ENCODE data around the gene MBTD1.
"Not testable (repeated sequence)": the region's sequence is repeated elsewhere in the genome, so short reads cannot be mapped to it uniquely, and the experiment has no call there.

The MBTD1 gene

GRCh38 chr17:51259564-51260236 is at the start of gene MBTD1:
Gene MBTD1 (minus strand): TSS chr17:51260049. CDS start chr17:51225161, 34,888 bp downstream.
- H3K36me3 ChIP-seq (ENCODE audit: control insufficient read depth, insufficient read depth, low read length): peaks cover 3% of the 10 kb centered on the region; the same call in 1 of the 2 replicates

DNA sequence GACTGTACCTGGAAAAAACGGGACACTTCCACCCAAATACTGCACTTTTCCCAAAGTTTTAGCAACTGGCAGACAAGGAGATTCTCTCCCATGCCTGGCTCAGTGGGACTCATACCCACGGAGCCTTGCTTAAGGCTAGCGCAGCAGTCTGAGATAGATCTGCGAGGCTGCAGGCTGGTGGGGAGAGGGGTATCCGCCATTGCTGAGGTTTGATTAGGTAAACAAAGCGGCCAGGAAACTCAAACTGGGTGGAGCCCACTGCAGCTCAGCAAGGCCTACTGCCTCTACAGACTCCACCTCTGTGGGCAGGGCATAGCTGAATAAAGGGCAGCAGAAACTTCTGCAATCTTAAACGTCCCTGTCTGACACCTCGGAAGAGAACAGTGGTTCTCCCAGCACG is 45.3 kb upstream of the MBTD1 start:
- DNase-seq (ENCODE audit: low read depth, low spot score): no peak
- Histone ChIP-seq H3K4me3 (ENCODE audit: low read length) (no peak overlapping the region), H3K27me3 (ENCODE audit: control insufficient read depth, insufficient read depth, low read length) (no peaks in the 10 kb centered on the region), H3K4me1 (ENCODE audit: control insufficient read depth, insufficient read depth, low read length) (no peaks in the 10 kb centered on the region), H3K27ac (ENCODE audit: low read length) (no peak overlapping the region), H3K9me3 (ENCODE audit: control insufficient read depth, insufficient read depth, low read length) (no peaks in the 10 kb centered on the region), H3K36me3 (ENCODE audit: control insufficient read depth, insufficient read depth, low read length) (no peaks in the 10 kb centered on the region)
- no CpG with 5 or more reads among the region's 9 CpGs for WGBS (ENCODE audit: insufficient coverage, insufficient read length)

More at GRCh38 chr17:51259564-51260236, at the start of gene MBTD1:
- peaks cover 2% of the 10 kb centered on the region; the same call in 1 of the 2 replicates for H3K4me1 ChIP-seq (ENCODE audit: control insufficient read depth, insufficient read depth, low read length)
- no peaks in the 10 kb centered on the region for H3K9me3 ChIP-seq (ENCODE audit: control insufficient read depth, insufficient read depth, low read length)
- H3K27me3 ChIP-seq (ENCODE audit: control insufficient read depth, insufficient read depth, low read length): no peaks in the 10 kb centered on the region
- peak; percentile 85 for DNase-seq (ENCODE audit: low read depth, low spot score)
- no CpG with 5 or more reads among the region's 42 CpGs for WGBS (ENCODE audit: insufficient coverage, insufficient read length)
- peak within 1 kb of the TSS; percentile 95 for H3K4me3 ChIP-seq (ENCODE audit: low read length)
- H3K27ac ChIP-seq (ENCODE audit: low read length): no peak within 1 kb of the TSS

DNA sequence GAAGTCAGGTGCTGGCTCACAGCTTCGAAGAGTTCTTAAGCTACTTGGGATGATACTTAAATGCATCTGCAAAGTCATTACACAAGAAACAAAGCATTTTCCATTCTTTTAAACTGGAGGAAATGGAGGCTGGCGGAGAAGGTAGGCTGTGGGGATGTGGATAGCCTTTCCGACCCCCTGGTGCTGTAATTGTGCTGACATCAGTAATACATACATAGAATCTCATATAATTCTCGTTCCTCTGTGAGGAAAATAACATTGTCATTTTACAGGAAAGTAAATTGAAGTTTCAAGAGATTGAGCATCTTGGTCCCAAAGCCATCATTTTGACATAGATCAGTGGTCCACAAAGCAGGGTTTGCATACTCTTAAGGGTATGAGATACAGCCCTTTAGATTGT is 40.0 kb upstream of the MBTD1 start:
- no peak for DNase-seq (ENCODE audit: low read depth, low spot score)
- H3K9me3 ChIP-seq (ENCODE audit: control insufficient read depth, insufficient read depth, low read length): no peaks in the 10 kb centered on the region
- H3K4me3 ChIP-seq (ENCODE audit: low read length): no peak overlapping the region
- H3K36me3 ChIP-seq (ENCODE audit: control insufficient read depth, insufficient read depth, low read length): peaks cover 4% of the 10 kb centered on the region; the same call in 1 of the 2 replicates
- no CpG with 5 or more reads among the region's 4 CpGs for WGBS (ENCODE audit: insufficient coverage, insufficient read length)
- no peak overlapping the region for H3K27ac ChIP-seq (ENCODE audit: low read length)
- H3K27me3 ChIP-seq (ENCODE audit: control insufficient read depth, insufficient read depth, low read length): no peaks in the 10 kb centered on the region
- peaks cover 2% of the 10 kb centered on the region; the same call in 1 of the 2 replicates for H3K4me1 ChIP-seq (ENCODE audit: control insufficient read depth, insufficient read depth, low read length)

GRCh38 chr17:51298508-51299371 is 38.9 kb upstream of the MBTD1 start:
- WGBS (ENCODE audit: insufficient coverage, insufficient read length): no CpG with 5 or more reads among the region's 10 CpGs
- DNase-seq (ENCODE audit: low read depth, low spot score): peak; percentile 50
- peaks cover 2% of the 10 kb centered on the region; the same call in 1 of the 2 replicates for H3K4me1 ChIP-seq (ENCODE audit: control insufficient read depth, insufficient read depth, low read length)
- no peak overlapping the region for H3K4me3 ChIP-seq (ENCODE audit: low read length)
- H3K9me3 ChIP-seq (ENCODE audit: control insufficient read depth, insufficient read depth, low read length): no peaks in the 10 kb centered on the region
- peaks cover 4% of the 10 kb centered on the region; the same call in 1 of the 2 replicates for H3K36me3 ChIP-seq (ENCODE audit: control insufficient read depth, insufficient read depth, low read length)
- no peaks in the 10 kb centered on the region for H3K27me3 ChIP-seq (ENCODE audit: control insufficient read depth, insufficient read depth, low read length)
- H3K27ac ChIP-seq (ENCODE audit: low read length): no peak overlapping the region

- not testable (repeated sequence) for H3K9me3 ChIP-seq (ENCODE audit: control insufficient read depth, insufficient read depth, low read length); H3K4me1 ChIP-seq (ENCODE audit: control insufficient read depth, insufficient read depth, low read length); H3K36me3 ChIP-seq (ENCODE audit: control insufficient read depth, insufficient read depth, low read length)
Measured at GRCh38 chr17:51294338-51294737, 34.5 kb upstream of the MBTD1 start.

GRCh38 chr17:51289696-51290111 is 29.9 kb upstream of the MBTD1 start:
- DNase-seq (ENCODE audit: low read depth, low spot score): no peak
- H3K27me3 ChIP-seq (ENCODE audit: control insufficient read depth, insufficient read depth, low read length): no peaks in the 10 kb centered on the region
- H3K9me3 ChIP-seq (ENCODE audit: control insufficient read depth, insufficient read depth, low read length): no peaks in the 10 kb centered on the region
- peaks cover 11% of the 10 kb centered on the region; the same call in 1 of the 2 replicates for H3K36me3 ChIP-seq (ENCODE audit: control insufficient read depth, insufficient read depth, low read length)
- no peak overlapping the region for H3K27ac ChIP-seq (ENCODE audit: low read length)
- H3K4me1 ChIP-seq (ENCODE audit: control insufficient read depth, insufficient read depth, low read length): no peaks in the 10 kb centered on the region
- WGBS (ENCODE audit: insufficient coverage, insufficient read length): no CpG with 5 or more reads among the region's 2 CpGs
- no peak overlapping the region for H3K4me3 ChIP-seq (ENCODE audit: low read length)

More at GRCh38 chr17:51294338-51294737, 34.5 kb upstream of the MBTD1 start:
- not testable (repeated sequence) for H3K4me3 ChIP-seq (ENCODE audit: low read length); H3K27me3 ChIP-seq (ENCODE audit: control insufficient read depth, insufficient read depth, low read length); H3K27ac ChIP-seq (ENCODE audit: low read length); DNase-seq (ENCODE audit: low read depth, low spot score)
- no CpG with 5 or more reads among the region's 2 CpGs for WGBS (ENCODE audit: insufficient coverage, insufficient read length)

- no peak overlapping the region for H3K4me3 ChIP-seq (ENCODE audit: low read length)
- H3K27ac ChIP-seq (ENCODE audit: low read length): no peak overlapping the region
- peaks cover 10% of the 10 kb centered on the region; the same call in 1 of the 2 replicates for H3K36me3 ChIP-seq (ENCODE audit: control insufficient read depth, insufficient read depth, low read length)
- no peak for DNase-seq (ENCODE audit: low read depth, low spot score)
- H3K9me3 ChIP-seq (ENCODE audit: control insufficient read depth, insufficient read depth, low read length): no peaks in the 10 kb centered on the region
- no CpG with 5 or more reads among the region's 1 CpG for WGBS (ENCODE audit: insufficient coverage, insufficient read length)
- H3K27me3 ChIP-seq (ENCODE audit: control insufficient read depth, insufficient read depth, low read length): no peaks in the 10 kb centered on the region; the same call in 1 of the 2 replicates
- no peaks in the 10 kb centered on the region for H3K4me1 ChIP-seq (ENCODE audit: control insufficient read depth, insufficient read depth, low read length)
Measured at GRCh38 chr17:51287412-51287811, 27.6 kb upstream of the MBTD1 start.

GRCh38 chr17:51279183-51279582 is 19.3 kb upstream of the MBTD1 start:
- peaks cover 18% of the 10 kb centered on the region; the same call in 1 of the 2 replicates for H3K36me3 ChIP-seq (ENCODE audit: control insufficient read depth, insufficient read depth, low read length)
- H3K4me1 ChIP-seq (ENCODE audit: control insufficient read depth, insufficient read depth, low read length): no peaks in the 10 kb centered on the region
- no peak overlapping the region for H3K4me3 ChIP-seq (ENCODE audit: low read length)
- DNase-seq (ENCODE audit: low read depth, low spot score): no peak
- no peak overlapping the region for H3K27ac ChIP-seq (ENCODE audit: low read length)
- no peaks in the 10 kb centered on the region; the same call in 1 of the 2 replicates for H3K27me3 ChIP-seq (ENCODE audit: control insufficient read depth, insufficient read depth, low read length)
- no peaks in the 10 kb centered on the region for H3K9me3 ChIP-seq (ENCODE audit: control insufficient read depth, insufficient read depth, low read length)

- no CpG with 5 or more reads among the region's 1 CpG for WGBS (ENCODE audit: insufficient coverage, insufficient read length)
- H3K36me3 ChIP-seq (ENCODE audit: control insufficient read depth, insufficient read depth, low read length): peaks cover 18% of the 10 kb centered on the region; the same call in 1 of the 2 replicates
- no peak overlapping the region for H3K4me3 ChIP-seq (ENCODE audit: low read length)
- no peaks in the 10 kb centered on the region for H3K4me1 ChIP-seq (ENCODE audit: control insufficient read depth, insufficient read depth, low read length)
- H3K27ac ChIP-seq (ENCODE audit: low read length): no peak overlapping the region
- DNase-seq (ENCODE audit: low read depth, low spot score): no peak
- H3K27me3 ChIP-seq (ENCODE audit: control insufficient read depth, insufficient read depth, low read length): no peaks in the 10 kb centered on the region
- H3K9me3 ChIP-seq (ENCODE audit: control insufficient read depth, insufficient read depth, low read length): no peaks in the 10 kb centered on the region
Measured at GRCh38 chr17:51275381-51275780, 15.5 kb upstream of the MBTD1 start.

GRCh38 chr17:51272812-51273211 is 13.0 kb upstream of the MBTD1 start:
- H3K4me1 ChIP-seq (ENCODE audit: control insufficient read depth, insufficient read depth, low read length): no peaks in the 10 kb centered on the region
- no peak for DNase-seq (ENCODE audit: low read depth, low spot score)
- peaks cover 18% of the 10 kb centered on the region; the same call in 1 of the 2 replicates for H3K36me3 ChIP-seq (ENCODE audit: control insufficient read depth, insufficient read depth, low read length)
- H3K9me3 ChIP-seq (ENCODE audit: control insufficient read depth, insufficient read depth, low read length): no peaks in the 10 kb centered on the region
- no peaks in the 10 kb centered on the region for H3K27me3 ChIP-seq (ENCODE audit: control insufficient read depth, insufficient read depth, low read length)
- no peak overlapping the region for H3K4me3 ChIP-seq (ENCODE audit: low read length)
- H3K27ac ChIP-seq (ENCODE audit: low read length): no peak overlapping the region
- no CpG with 5 or more reads among the region's 1 CpG for WGBS (ENCODE audit: insufficient coverage, insufficient read length)

All from iPS DF 6.9 (cell line).